ENCODE measurements around the gene RELL2.

GRCh38 chr5:141665995-141666940 lies 29.5 kb downstream of the RELL2 start:
- TF ChIP-seq POLR2A (IDR thresholded peaks at IDR 0.05) (no peak), CTCF (IDR thresholded peaks at IDR 0.05) (no peak), POLR2AphosphoS5 (IDR thresholded peaks at IDR 0.05) (no peak)

Data from prostate gland (tissue), 2 donors.